Measurements from ENCODE around the gene DST. TPM values are rescaled to one million over a fixed set of nuclear protein-coding genes. Genes with fewer than 3 reads are reported as not detected.

Gene DST
- total and polyA plus RNA-seq, 2 of the 8 experiments (the other 6 are each of a cell fraction or from before 2014, with no cell fraction given) = 49.4 to 116 TPM

DNA sequence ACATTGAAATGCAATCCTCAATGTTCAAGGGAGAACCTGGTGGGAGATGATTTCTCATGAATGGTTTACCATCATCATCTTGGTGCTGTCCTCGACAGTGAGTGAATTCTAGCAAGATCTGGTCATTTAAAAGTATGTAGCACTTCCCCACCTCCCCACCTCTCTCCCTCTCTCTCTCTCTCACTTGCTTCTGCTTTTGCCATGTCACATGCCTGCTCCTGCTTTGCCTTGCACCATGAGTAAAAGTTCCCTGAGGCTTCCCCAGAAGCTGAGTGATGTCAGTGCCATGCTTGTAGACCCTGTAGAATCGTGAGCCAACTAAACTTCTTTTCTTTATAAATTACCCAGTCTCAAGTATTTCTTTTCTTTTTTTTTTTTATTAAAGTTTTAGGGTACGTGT lies 60.5 kb downstream of the DST start:
- no peak for FAIRE-seq
- Histone ChIP-seq H4K20me1 (replicated peaks in 1 of 2; ENCODE audit: control insufficient read depth in 1 of 2, insufficient read depth in 2 of 2, low read length in 2 of 2) (no peaks in the 10 kb centered on the region), H2BK120ac (replicated peaks; ENCODE audit: low read depth, low read length) (no peak overlapping the region), H3K9me3 (ENCODE audit: insufficient read depth in 2 of 2, low read depth in 1 of 2, low read length in 1 of 2) (no peaks in the 10 kb centered on the region), H4K8ac (ENCODE audit: extremely low read depth, insufficient read depth, low read length) (no peak overlapping the region), H3K23me2 (ENCODE audit: low read depth, low read length) (no peaks in the 10 kb centered on the region), H3K4me1 (replicated peaks in 1 of 4; ENCODE audit: control insufficient read depth in 3 of 4, insufficient read depth in 4 of 4, low read length in 3 of 4) (no peaks in the 10 kb centered on the region), H2BK20ac (ENCODE audit: low read length) (no peak overlapping the region), H2BK5ac (ENCODE audit: low read depth, low read length) (no peak overlapping the region), H2BK15ac (ENCODE audit: low read length) (no peak overlapping the region), H3K79me2 (ENCODE audit: control insufficient read depth in 1 of 2, insufficient read depth in 2 of 2, low read length in 2 of 2) (no peaks in the 10 kb centered on the region), H3K4me3 (ENCODE audit: extremely low read depth in 1 of 4, insufficient read depth in 2 of 4, low read depth in 3 of 4, low read length in 4 of 4) (no peak overlapping the region), H3K27me3 (replicated peaks in 1 of 4; ENCODE audit: control insufficient read depth in 3 of 4, extremely low read depth in 1 of 4, insufficient read depth in 3 of 4, low read length in 3 of 4) (no peaks in the 10 kb centered on the region), H3K4me2 (ENCODE audit: insufficient read depth in 1 of 2, low read depth in 2 of 2, low read length in 2 of 2) (no peak overlapping the region), H3K79me1 (ENCODE audit: low read depth, low read length) (no peaks in the 10 kb centered on the region), H3K18ac (ENCODE audit: extremely low read depth, low read length) (no peak overlapping the region), H3K14ac (ENCODE audit: insufficient read length) (no peak overlapping the region), H4K5ac (ENCODE audit: insufficient read length, low read depth, low read length) (no peak overlapping the region), H3K27ac (ENCODE audit: low read depth, low read length) (no peak overlapping the region), H4K91ac (replicated peaks; ENCODE audit: insufficient read length, low read length) (no peak overlapping the region), H3K56ac (replicated peaks; ENCODE audit: insufficient read length, low read depth, low read length) (no peak overlapping the region), H2AFZ (ENCODE audit: low read length) (no peak overlapping the region), H3K4ac (replicated peaks; ENCODE audit: insufficient read length, low read depth, low read length) (no peak overlapping the region), H2BK12ac (ENCODE audit: low read depth, low read length) (no peak overlapping the region), H3K23ac (ENCODE audit: insufficient read length) (no peak overlapping the region), H3K36me3 (ENCODE audit: control insufficient read depth in 2 of 4, insufficient read depth in 4 of 4, low read length in 3 of 4) (peaks cover 0 to 6% (median 1%) of the 10 kb centered on the region in 4 experiments; a peak in 2 of 8 replicates), H2AK5ac (ENCODE audit: low read depth, low read length) (no peak overlapping the region), H3K9ac (replicated peaks in 1 of 4; ENCODE audit: extremely low read depth in 1 of 4, low read depth in 3 of 4, low read length in 3 of 4) (no peak overlapping the region)
- DNase-seq (ENCODE audit: low read depth in 1 of 2, low spot score in 2 of 2) = no peak
- TF ChIP-seq RNF2 (IDR thresholded peaks at IDR 0.05; ENCODE audit: borderline replicate concordance, low read depth, low read length, missing control alignments, poor library complexity, severe bottlenecking) (no peak), MAFK (IDR thresholded peaks at IDR 0.05; ENCODE audit: low read depth, low read length) (no peak), E2F6 (IDR thresholded peaks at IDR 0.05) (no peak), SP2 (IDR thresholded peaks at IDR 0.05; ENCODE audit: low read length) (no peak), CEBPB (IDR thresholded peaks at IDR 0.05; ENCODE audit: low read depth, low read length) (no peak), GABPA (IDR thresholded peaks at IDR 0.05; ENCODE audit: borderline replicate concordance, insufficient read depth, low read length) (no peak), HDAC6 (IDR thresholded peaks at IDR 0.05; ENCODE audit: low read depth, low read length) (no peak), GTF2F1 (IDR thresholded peaks at IDR 0.05; ENCODE audit: borderline replicate concordance, low read depth, low read length) (no peak), YY1 (IDR thresholded peaks at IDR 0.05; ENCODE audit: low read depth, low read length) (no peak), MAX (IDR thresholded peaks at IDR 0.05) (no peak), EGR1 (IDR thresholded peaks at IDR 0.05; ENCODE audit: borderline replicate concordance, low read depth, low read length) (no peak)
- TF ChIP-seq, protein P1, sequence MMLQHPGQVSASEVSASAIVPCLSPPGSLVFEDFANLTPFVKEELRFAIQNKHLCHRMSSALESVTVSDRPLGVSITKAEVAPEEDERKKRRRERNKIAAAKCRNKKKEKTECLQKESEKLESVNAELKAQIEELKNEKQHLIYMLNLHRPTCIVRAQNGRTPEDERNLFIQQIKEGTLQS (IDR thresholded peaks at IDR 0.05; ENCODE audit: insufficient read depth, low read depth, low read length) = no peak
- 82% methylated on average over 2 of the region's 3 CpGs; no CpG with 5 or more reads in 1 of the 2 experiments for WGBS, 2 experiments (ENCODE audit: extremely low coverage in 1 of 2, insufficient coverage in 1 of 2, insufficient read length in 1 of 2, insufficient replicate concordance in 2 of 2, low coverage in 1 of 2, low lambda C conversion rate in 2 of 2, missing lambda C conversion rate in 1 of 2)
- POLR2A ChIA-PET (ENCODE audit: partially characterized antibody) = no interaction called here
- CTCF ChIA-PET (ENCODE audit: partially characterized antibody) = interaction anchor here (0.8 to 1.2 kb wide), 3 partner anchors 11 to 13 kb away, joined by 3 to 5 read pairs (median 3); no protein-coding TSS in a partner anchor
